Activated T-cell treated with anti-CD3 and anti-CD28 coated beads for 4 hours (primary cell): ENCODE data around the gene URI1.
"Not testable (repeated sequence)": the region's sequence is repeated elsewhere in the genome, so short reads cannot be mapped to it uniquely, and the experiment has no call there.

ENCODE experiments used
- DNase-seq: peaks from one replicate; pipeline ENCODE4 v3.0.0-alpha.2; 2020

URI1 gene

DNA sequence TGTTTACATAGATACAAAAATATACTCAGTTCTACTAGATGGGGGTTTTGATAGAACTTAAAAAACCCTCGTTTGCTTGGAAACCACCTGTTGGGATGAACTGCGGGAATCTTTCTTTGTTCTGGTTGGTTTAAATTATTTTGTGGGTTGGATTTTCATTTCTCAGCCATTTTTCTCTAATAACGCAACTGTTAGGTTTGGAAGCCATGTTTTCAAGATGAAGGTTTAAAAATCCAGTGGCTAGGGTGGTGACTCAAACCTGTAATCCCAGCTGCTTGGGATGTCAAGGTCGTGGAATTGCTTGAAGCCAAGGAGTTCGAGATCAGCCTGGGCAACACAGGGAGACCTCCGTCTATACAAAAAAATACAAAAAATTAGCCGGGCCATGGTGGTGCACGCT, 1.6 kb downstream of the URI1 start:
- no peak for DNase-seq

DNA sequence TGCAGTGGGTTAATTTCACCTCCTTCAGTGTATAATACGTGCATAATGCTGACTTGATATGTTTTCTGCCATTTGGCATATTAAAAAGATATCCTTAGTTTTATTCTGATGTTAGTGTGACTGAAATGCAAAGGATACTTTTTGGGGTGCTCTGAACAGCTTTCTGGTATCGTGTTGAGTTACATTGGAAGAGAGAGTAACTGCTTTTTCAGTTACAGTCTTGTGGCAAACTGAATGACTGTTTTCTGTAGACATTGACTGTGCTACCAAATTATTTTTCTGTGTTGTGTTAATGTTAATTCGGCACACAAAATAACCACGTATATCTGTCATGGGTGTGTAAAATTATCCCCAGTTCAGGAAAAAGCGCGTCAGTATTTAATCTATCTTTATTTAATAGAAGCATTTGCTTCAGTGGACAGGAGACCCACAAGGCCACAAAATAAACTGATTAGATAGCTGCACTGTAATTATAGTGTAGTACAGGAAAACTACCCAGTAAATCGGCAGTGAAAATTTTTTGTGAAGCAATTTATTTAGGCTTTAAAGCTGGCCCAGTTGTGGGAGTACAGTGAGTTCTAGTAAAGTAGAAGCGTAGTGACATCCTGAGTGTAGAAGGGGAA, 2.5 kb downstream of the URI1 start:
- no peak for DNase-seq

DNA sequence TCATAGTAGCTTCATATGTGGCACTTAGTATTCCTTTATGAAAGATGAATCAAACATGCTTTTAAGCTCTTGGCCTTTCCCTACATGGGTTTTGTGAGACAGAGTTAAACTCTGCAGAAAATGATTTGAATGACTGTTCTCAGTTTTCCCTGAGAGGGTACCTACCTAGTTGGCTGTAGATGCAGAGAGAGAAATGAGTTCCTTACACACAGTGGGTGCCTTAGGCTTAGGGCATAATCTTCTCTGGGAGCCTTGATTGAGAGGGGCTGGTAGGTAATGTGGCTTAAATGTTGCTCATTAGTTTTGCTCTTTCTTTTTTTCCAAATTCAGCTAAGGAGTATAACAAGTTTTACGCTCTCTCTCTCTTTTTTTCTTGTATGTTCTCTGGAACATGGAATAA, 3.0 kb downstream of the URI1 start:
- no peak for DNase-seq

DNA sequence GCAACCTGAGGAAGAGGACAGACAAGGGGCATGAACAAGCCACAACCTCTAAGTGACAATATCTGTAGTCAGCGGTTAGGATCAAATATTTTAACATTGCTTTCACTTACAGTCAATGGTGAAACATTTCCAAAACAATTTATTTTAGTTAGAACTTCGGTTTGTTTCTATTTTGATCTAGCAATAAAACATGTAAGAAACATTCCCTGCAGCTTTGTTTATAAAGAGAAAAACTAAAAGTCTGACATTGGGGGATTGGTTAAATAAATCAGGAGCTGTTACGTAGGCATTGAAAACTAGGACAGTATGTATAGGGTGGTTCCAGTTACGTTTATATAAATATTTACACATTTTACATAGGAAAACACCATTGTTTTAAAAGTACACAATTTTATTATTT, 3.4 kb downstream of the URI1 start:
- no peak for DNase-seq

DNA sequence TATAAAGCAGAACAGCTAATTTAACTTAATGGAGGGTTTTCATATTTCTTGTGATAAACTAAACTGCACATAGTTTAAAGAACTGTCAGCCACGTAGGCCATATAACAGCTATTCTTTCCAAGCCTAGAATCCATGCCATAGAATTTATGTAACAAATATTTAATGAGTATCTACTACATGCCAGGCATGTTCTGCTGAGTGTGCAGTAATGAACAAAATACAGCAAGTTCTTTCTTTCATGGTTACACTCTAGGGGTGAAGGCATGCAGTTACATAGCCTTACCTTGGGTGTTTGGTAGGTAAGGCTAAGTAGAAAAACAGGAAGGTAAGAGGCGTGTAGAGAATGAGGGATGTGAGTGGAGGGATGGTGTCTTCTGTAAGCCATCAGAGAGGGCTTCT, 4.6 kb downstream of the URI1 start:
- DNase-seq = no peak

DNA sequence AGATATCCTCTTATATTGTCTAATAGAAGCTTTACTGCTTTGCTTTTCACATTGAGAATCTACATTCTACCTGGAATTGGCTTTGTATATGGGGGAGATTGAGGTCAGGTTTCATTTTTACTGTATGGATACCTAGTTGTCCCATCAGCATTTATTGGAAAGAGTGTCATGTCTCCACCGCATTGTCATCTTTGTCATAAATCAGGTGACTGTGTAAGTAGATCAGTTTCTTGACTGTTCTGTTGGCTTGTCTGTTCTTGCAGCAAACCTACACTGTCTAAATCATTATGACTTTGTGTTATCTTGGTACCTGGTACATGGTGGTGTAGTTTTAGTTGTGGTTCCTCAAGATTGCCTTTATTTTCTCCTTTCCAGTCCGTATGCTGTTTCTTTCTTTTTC, 5.8 kb downstream of the URI1 start:
- DNase-seq = no peak

DNA sequence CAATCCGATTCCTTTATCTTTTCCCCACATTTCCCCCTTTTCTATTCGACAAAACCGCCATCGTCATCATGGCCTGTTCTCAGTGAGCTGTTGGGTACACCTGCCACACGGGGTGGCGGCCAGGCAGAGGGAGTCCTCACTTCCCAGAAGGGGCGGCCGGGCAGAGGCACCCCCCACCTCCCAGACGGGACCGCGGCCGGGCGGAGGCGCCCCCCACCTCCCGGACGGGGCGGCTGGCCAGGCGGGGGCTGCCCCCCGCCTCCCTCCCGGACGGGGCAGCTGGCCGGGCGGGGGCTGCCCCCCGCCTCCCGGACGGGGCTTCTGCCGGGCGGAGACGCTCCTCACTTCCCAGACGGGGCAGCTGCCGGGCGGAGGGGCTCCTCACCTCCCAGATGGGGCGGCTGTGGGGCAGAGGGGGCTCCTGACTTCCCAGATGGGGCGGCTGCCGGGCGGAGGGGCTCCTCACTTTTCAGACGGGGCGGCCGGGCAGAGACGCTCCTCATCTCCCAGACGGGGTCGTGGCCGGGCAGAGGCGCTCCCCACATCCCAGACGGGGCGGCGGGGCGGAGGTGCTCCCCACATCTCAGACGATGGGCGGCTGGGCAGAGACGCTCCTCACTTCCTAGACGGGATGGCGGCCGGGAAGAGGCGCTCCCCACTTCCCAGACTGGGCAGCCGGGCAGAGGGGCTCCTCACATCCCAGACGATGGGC, 6.9 kb downstream of the URI1 start:
- not testable (repeated sequence) for DNase-seq

DNA sequence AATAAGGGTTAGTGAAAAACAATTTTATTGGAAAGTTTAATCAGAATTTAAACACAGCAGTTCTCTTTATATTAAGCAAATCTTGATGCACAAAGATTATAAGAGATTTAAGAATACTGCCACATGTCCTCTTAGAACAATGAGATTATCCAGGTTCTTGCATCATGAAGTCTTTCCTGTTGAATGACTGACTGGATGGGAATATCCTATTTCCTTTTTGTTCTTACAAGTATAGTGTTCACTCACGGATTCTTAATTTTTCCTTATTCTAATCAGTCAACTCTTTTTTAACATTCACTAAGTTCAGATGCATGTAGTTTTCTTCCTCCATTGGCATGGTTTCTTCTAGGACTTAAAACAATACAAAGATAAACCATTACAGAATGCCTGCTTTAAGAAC, 10.1 kb downstream of the URI1 start:
- DNase-seq = no peak

DNA sequence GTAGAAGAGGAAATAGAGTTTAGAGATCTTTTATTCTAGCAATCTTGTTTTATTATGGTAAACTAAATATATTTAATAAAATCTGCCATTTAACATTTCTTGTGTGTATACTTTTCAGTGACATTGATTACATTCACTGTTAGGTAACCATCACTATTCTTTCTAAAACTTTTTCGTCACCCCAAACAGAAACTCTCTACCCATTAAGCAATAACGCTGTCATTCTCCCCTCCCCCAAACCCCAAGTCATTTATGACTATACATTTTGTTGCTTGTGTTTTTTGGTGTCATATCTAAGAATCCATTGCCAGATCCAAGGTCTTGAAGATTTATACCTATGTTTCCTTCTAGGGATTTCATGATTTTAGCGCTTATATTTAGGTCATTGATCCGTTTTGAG, 10.6 kb downstream of the URI1 start:
- no peak for DNase-seq

DNA sequence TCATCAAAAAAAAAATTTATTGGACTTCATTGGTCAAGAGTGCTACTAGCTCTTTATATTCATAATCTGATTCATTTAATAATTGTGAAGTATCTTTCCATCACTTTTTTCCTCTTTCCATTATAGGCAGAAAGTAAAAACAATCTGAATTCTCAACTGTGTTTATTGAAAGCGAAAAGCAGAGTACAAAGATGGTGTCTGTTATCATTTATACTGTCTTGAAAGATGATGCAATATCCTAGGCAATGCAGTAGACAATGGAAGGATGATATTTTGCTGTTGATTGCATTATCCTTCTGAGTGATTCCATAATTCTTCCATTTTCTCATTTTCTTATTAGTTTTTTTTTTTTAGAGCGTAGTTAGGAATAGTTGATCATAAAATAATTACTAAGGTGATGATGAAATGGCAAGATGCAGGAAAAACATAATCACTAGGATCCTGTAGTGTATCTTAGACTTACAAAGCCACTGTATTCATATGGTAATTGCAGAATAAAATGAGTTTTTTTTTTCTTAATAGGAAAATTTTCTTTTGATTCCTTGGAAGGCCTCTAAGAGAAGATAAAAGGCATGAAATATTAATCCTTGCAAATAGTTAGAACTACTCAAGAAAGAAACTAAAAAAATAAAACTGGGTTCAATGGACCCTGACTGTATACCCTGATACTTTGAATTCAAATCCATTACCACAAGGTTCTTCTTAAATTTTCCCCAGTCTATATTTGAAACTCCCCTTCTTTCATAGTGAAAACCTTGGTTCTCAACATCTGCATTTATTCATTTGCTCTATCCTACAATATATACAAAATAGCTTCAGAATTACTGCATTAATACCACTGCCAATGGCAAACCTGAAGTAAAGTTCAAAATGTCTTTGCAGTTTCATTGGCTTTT, 11.6 kb downstream of the URI1 start:
- no peak for DNase-seq

DNA sequence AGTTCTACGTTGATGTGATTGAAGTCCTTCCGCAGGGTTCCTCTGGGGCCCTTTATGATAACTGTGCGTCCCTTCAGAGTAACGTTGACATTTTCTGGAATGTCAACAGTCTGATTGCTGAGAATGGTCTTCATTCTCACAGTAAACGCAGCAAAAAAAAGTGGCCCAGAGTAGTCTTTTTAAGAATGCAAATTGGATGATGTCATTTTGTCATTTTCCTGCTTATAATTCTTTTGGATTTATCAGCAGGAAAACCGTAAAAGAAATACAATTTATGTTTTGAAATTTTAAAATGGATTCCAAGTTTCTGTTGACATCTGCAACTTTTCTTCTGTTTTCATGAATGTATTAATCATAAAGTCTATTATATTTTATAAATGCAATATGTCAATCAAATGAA, 14.8 kb downstream of the URI1 start:
- no peak for DNase-seq

DNA sequence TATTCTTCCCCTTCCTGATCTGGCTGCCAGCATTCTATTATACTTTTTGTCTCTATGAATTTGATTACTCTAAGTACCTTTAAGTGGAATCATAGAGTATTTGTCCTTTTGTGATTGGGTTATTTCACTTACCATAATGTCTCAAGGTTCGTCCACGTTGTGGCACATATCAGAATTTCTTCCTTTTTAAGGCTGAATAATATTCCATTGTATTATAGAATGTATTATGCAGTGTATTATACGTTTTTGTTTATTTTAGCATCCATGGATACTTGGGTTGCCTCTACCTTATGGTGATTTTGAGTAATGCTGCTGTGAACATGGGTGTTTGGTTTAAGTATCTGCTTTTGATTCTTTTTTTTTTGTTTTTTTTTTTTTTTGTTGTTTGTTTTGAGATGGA, 19.3 kb downstream of the URI1 start:
- DNase-seq = no peak

DNA sequence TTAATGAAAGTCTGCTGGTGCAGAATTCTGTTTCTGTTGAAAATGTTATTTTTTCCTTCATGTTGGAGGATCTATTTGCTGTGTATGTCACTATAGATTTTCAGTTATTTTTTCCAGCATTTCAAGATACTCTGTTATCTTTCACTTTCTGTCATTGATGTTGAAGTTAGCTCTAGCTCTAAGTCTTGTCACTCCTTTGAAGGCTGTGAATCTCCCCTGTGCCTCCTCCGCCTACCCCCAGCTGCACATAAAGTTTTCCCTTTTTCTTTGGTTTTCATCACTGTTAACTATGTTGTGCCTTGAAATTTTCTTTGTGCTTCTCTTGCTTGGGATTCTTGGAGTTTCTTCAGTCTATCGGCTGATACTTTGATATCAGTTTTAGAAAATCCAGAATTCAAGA, 20.8 kb downstream of the URI1 start:
- no peak for DNase-seq

DNA sequence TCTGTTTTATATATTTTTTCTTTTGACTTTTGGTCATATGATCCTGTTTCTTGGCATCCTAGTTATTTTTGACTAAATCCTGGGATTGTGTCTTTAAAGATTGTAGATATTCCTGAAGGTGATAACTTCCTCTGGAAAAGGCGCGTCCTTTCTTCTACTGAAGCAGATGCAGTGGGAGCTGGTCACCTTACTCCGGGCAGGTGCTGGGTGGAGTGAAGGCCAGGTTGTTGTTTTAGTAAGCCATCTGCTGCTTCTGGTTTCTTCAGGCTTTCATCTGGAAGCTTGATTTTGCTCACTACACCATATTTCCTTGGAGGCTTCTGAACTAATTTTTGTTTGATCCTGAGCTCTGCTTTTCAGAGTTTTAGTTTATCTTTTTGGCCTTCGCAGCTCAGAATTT, 21.5 kb downstream of the URI1 start:
- no peak for DNase-seq

DNA sequence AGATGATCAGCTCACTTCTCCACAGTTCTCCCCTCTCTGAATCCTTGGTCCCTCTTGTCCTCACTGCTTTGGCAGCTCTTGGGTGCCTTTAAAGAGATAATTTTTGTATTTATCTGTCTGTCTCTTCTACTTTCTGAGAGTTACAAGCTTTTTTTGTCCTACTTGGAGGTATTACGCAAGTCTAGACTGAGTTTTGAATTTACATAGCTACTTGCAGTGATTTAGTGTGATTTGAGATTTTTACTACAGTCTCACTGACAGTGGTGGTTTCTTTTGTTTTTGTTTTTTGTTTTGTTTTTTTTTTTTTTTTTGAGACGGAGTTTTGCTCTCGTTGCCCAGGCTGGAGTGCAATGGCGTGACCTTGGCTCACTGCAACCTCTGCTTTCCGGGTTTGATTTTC, 22.1 kb downstream of the URI1 start:
- DNase-seq = no peak

DNA sequence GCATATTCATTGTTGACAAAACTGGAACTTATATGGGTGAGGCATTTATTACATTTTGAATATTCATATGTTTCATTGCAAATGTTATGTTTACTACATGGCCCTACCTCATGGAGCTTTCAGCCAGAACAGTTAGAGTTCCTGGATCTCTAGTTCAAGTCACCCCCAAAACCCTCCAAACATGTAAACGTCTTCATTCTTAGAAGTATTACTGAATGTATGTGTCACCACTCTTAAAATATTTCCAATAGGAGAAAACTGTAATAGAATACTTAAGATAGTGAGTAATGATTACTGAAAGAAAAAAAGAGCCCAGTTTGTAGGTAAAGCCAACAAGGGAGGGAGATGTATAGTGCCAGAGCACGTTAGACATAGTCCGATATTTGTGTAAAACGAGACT, 23.5 kb downstream of the URI1 start:
- DNase-seq = no peak

DNA sequence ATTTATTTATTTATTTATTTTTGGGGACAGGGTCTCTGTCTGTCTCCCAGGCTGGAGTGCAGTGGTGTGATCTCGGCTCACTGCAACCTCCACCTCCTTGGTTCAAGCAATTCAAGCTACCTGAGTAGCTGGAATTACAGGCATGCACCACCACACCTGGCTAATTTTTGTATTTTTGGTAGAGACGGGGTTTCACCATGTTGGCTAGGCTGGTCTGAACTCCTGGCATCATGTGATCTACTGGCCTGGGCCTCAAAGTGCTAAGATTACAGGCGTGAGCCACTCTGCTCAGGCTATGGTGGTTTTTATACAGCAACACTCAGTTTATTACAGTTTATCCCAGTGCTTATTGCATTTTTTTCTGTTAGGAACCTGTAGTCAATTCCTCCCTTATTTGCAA, 24.1 kb downstream of the URI1 start:
- DNase-seq = not testable (repeated sequence)

DNA sequence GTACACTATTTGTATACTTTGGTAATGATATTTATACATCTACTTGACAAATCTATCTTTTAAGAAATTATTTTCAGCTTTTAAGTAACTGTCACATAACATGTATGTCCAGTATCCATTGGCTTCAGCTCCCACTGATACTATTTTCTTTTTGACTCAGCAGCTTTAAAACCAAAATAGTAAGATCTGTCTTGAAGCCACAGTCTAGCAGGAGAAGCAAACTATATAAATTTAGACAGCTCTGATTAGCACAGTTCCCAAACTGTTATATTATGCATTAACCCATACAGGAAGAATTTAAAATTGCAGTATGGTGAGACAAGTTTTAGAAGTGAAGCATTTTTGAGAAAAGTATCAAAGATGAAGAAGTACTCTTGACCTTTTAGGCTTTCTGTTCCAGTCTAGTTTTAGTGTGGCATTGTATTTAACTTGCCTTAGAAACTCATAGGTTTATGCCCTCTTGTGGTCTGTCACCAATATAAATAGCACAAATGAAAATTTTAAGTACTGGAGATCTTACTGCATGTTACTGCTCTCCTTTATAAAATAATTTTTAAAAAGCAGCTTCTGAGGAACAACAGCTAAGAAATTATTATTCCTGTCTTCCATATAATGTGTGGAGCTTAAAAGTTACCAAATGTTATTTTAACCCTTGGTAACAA, 24.7 kb downstream of the URI1 start:
- DNase-seq = no peak

DNA sequence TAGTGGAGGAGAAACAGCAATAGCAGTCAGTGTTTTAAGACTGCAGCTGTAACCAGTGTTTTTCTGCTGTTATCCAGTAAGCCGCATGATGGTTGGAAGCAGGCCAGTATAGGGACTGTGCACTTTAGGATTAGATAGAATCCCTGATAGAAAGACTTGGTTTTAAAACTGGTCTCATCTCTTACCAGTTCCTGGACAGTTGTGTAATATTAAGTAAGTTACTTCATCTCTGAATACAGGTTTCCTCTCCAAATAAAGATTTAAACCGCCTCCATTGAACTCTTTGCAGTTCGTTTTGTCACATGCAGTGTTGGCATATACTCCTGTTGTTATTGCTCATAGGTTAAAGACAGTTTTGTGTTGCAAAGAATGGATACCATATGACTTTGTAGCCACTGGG, 25.6 kb downstream of the URI1 start:
- no peak for DNase-seq

DNA sequence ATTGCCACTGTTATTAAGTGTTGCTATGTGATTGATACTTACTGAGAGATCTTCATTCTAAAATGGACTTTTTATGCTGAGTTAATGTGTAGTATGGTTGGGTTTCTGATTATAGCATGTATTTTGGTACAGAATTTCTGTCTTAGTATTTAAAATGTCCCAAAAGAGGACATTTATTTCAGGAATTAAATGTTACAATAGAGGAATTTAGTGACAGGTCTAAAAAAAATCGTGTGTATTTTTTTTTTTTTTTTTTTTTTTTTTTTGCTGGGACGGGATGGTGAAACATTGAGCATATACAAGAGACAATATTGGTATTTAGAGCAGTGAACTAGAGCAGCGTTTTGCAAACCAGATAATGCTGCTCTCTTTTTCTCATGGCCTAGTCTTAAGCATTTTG, 27.9 kb downstream of the URI1 start:
- no peak for DNase-seq

DNA sequence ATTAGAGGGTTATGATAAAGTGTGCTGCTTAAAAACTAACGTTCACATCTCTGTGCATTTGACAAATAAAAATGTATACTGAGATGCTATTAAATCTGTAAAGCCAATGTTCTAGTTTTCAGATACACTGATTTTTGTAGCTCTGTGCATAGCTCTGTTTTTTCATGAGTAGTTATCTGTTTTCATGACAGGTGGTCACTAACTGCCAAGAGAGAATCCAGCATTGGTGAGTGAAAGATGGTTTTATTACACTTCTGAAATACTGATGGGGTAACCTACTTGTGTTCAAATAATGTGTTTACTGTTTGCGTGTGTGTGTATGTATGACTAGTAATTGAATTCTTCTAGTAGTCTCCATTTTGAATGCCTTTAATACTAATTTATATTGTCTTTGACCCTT, 29.0 kb downstream of the URI1 start:
- no peak for DNase-seq

DNA sequence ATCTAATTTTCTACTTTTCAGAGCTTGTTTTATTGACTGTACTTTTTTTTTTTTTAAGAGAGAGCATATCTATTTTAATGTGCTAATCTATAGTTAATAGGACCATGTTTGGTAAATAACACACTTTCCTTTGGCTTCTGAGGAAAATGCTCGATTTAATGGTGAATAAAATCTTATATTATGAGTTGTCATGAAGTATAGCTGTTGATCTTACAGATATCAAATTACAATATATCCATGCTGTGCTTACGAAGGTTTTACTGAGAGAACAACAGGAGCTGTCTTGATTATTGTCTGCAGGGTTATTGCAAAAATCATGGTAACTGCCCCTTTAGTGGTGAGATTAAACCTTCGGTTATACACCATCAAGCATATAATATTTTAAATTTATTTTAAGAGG, 29.6 kb downstream of the URI1 start:
- DNase-seq = no peak

DNA sequence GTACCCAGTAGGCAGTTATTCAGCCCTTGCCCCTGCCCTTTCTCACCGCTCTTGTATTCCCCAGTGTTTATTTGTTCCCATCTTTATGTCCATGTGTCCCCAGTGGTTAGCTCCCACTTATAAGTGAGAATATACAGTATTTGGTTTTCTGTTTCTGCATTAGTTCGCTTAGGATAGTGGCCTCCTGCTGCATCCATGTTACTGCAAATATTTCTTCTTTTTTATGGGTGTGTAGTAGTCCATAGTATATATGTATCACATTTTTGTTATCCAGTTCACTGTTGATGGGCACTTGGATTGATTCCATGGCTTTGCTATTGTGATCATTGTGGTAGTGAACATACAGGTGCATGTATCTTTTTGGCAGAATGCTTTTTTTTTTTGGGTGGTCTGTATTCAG, 32.7 kb downstream of the URI1 start:
- no peak for DNase-seq
